Astrocyte (in vitro differentiated cells and primary cell): ENCODE measurements around the gene LSM12.

Experiments used
- CTCF ChIP-seq: IDR thresholded peaks from 2 replicates; pipeline ENCODE4 v1.5.1; 2011; ENCODE audit warnings: low read depth, mild to moderate bottlenecking, inconsistent platforms, low read length, moderate library complexity; ENCODE audit not compliant: insufficient read depth
- EZH2 ChIP-seq: IDR thresholded peaks from 2 replicates; pipeline ENCODE4 v1.6.1; 2012; ENCODE audit warnings: mild to moderate bottlenecking, low read length, inconsistent platforms; ENCODE audit not compliant: insufficient read depth

- TF ChIP-seq CTCF (no peak), EZH2 (no peak)
These were observed 53.6 kb downstream of the LSM12 start for GRCh38 chr17:44012874-44013273.
